ENCODE results near the gene CD99L2.

The CD99L2 gene

DNA sequence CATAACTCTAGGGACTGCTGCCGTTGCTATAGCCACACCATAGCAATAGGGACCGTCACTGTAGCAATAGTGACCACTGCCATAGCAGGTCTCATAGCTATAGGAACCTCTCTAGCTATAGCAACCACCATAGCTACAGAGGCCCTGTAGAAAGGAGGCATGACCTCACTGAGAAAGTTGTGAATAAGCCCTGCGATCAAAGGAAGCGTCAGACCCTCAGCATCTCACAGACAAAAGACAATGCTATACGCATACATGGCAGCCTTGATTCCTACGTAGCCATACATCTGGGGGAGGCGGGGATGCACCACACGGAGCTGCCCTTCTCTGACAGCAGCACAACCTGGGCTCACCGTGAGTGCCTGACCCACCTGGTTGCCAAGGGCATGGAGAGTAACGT, 116.8 kb downstream of the CD99L2 start:
- no peak for DNase-seq (ENCODE audit: low read depth)

DNA sequence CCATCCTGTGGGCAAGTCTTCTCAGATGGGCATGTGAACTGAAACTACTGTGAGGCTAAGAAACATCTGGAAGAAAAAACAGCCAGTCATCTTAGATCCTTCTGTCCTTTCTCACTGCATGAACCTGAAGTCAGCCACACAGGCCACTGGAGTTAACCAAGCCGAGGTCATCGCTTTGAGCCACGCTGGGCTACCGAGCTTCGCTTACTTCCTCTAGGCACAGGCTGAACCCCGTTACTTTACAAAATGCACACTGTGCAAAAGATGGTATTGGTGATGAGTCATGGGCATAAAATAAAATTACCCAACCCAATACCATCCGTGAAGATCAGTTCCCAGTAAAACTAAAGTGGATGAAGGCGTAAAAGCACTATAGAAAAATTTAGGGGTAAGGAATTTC, 119.1 kb downstream of the CD99L2 start:
- no peak for DNase-seq (ENCODE audit: low read depth)

DNA sequence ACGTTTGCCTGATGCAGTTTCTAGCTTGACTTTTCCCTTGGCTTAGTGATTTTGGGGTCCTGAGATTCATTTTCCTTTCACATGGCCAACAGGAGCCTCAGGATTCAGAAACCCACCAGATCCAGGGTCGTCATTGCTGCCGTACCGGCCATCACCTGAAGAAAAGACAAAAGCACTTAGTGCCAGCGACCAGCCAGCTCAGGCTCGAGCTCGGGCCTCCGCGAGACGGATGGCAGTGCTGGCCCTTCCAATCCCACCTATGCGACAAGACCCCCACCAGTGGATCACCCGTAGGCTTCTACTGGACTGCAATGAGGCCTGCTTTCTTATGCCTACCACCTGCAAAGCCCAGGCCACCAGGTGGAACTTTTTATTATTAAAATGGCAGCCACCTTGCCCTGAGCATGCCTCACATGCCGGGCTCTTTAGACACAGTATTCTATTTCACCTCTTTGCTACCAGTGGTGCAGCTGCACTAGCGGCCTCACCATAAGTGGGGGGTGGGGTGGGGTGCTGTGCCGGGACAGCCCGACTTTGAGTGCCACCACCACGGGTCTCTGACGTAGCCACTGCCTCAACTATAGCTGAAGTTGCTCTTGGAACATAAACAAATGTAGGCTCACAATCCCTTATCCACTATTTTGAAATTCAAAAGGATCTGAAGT, 121.0 kb downstream of the CD99L2 start:
- DNase-seq (ENCODE audit: low read depth) = no peak

DNA sequence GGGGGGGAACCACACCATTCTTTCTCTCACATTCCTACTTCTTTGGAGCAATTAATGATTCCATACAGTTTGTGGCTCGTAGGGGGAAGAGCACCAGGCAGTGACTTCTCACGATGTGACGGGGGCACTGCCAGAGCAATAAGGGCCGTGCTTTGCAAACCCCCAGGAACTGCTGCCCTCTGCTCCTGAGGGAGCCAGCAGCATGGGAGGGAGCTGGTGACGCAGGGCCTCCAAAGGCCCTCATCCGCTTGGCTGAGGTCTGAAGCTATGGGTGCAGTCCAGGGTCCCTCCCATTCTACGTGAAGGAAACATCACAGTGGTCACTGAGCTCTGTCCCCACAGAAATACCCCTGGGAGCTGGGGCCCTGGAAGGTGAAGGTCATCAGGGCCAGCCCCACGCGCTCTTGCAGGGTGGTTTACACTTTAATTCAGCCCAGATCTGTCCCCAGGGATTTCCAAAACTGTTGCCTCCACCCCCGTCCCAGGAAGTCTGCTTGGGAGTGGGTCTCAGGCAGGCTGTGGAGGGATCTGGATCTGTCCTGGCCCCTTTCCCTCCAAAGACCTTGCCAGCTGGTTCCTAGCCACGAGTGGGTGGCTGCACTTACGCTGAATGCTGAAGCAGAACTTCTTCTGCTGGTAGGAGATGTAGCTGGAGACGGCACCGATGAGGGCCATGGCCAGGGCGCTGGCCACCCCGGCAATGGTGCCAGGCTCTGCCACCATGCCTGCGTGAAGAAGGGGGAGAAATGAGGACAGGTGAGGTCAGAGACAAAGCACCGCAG, 122.7 kb downstream of the CD99L2 start:
- no peak for DNase-seq (ENCODE audit: low read depth)

DNA sequence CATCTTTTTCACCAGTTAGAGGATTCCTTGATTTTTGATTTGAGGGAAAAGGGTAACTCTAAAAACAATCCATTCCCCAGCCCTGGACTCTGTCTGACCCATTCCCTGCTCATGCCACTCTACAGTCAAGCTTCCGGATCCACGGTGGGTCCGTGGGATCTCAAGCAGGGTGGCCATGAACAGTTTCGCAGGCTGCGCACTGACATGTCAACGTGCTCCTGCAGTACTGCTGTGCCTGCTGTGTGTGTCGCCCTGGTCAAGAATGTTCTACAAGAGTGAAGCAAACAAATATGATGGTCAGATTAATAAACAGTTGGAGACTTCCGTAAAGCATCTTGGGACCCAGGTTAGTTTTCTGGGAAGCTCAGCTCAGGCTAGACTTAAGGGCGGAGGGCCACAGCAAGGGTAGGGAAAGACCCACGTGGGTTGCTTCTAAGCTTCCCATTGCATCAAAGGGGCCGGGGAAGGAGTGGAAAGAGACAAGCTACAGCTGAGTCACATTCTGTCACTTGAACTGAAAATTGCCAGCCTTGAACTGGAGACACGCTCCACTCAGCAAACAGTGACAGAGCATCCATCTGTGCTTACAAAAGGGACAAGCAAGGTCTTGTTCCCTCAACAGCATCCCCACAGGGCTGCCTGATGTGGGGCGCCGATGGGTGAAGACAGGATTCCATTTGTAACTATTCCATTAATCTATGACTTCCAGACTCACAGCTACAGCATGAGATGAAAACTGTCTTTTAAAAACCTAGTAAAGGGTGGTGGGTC, 123.5 kb downstream of the CD99L2 start:
- DNase-seq (ENCODE audit: low read depth) = no peak

DNA sequence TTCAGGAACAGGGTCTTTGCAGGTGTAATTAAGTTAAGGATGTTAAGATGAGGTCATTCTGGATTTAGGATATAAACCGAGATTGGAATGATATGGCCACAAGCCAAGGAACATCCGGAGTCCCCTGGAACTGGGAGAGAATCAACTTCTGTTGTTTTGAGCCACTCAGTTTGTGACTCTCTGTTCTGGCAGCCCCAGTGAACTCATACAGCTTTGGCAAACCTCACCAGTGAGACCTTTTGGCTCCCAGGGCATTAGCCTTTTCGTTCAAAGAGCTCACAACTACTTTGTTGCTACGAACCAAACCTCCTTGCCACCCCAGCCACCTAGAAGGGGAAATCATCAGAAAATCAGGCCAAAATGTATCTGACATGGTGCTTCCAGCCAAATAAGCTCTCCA, 124.8 kb downstream of the CD99L2 start:
- DNase-seq (ENCODE audit: low read depth) = no peak

DNA sequence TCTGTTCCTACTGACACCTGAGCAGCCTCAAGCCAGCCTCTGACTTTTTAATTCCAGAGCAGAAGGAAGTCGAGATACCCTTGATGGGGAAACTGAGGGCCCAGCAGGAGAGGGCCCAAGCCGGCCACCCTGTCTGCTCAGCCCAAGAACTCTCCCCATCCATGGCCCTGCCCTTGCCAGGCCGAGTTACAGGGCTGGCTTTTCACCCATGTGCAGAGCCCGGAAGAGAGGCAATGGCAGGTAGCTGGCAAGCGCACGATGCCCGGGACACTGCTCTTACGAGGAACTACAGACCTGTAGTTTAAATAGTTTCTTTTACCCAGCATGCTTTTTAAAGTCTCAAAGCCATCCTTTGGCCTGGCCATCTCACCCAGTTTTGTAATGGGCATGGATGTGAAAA, 125.4 kb downstream of the CD99L2 start:
- no peak for DNase-seq (ENCODE audit: low read depth)

DNA sequence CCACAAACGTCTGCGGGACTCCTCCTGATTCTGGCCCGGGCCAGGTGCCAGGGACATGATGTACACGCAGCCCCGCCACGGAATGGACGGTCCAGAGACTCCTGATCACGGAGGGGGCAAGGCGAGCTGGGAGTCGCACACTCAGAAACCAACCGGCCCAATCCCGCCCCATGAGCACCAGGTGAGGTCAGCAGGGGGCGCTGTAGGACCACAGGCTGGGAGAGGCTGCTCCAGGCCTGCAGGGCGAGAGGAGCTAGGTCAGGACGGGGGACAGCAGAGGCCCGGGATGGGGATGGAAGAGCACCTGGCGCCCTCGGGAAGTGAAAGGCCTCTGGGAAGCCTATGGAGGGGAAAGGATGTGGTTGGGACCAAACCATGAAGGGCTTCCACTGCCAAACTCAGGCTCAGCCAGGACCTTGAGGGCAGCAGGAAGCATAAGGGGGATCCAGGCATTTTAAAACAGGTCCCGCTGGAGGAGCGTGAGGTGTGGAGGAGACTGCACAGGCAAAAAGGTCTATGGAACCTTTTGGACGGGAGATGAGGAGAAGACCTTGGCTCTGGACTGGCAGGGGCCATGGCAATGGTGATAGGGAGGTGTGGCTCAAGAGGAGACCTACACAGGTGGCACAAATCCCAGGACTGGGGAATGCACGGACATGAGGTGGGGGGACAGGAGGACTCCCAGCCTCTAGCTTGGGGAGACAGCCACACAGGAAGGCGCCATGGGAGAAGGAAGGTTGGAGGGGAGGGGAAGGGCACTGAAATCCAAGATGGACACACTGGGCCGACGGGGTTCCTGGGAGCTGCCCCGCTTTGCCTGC, 126.1 kb downstream of the CD99L2 start:
- peak; percentile 67 for DNase-seq (ENCODE audit: low read depth)

DNA sequence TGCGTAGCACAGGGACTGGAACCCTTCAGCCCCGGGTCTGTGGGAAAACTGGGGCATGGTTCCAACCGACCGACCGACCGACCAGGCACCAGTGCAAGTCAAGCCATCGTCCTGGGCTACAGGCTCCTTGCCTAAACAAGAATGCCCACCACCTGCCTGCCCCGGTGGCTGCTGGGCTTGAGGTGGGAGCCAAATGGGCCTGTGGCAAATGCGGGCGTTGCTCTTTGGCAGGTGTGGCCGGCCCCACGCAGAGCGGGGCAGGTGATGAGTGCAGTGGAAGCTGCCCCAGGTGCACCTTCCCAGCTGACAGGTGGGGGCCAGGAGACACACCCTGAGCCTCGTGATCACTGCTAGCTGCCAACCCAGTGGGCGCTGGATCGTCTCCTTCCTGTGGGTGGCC, 127.4 kb downstream of the CD99L2 start:
- DNase-seq (ENCODE audit: low read depth) = no peak

DNA sequence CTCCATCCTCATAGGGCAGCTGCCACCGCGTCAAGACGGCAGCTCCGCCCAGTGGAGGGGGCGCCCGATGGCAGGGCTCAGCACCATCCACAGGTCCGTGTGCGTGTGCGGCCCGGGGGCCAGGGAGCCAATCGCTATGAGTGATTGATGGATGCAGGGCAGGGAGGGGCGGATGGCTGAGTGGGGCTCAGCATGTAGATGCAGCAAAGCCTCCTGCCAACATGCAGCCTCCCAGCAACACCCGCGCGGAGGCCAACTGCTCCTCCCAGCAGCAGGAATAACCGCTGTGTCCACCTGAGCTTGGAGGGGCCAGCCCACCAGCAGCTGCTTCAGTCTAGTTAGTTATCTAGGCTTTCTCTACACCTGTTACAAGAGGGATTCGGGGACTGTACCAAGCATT, 127.8 kb downstream of the CD99L2 start:
- no peak for DNase-seq (ENCODE audit: low read depth)

DNA sequence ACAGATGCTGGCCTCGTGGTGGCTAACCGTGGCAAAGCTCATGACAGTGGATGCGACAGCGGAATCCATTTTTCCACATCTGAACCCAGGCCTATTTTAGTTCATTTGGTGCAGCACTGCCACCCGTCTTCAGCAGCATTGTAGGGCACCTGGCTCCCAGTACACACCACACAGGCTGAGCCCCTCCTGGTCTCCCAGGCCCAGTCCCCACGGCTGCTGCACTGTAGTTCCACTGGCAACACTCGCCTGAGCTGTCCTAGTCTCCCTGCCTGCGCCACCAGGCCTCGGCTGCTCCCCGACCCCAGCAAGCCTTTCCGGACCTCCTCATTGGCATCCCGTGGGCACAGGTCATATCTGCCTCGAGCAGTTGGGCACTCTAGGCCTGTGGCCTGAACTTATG, 129.1 kb downstream of the CD99L2 start:
- no peak for DNase-seq (ENCODE audit: low read depth)

DNA sequence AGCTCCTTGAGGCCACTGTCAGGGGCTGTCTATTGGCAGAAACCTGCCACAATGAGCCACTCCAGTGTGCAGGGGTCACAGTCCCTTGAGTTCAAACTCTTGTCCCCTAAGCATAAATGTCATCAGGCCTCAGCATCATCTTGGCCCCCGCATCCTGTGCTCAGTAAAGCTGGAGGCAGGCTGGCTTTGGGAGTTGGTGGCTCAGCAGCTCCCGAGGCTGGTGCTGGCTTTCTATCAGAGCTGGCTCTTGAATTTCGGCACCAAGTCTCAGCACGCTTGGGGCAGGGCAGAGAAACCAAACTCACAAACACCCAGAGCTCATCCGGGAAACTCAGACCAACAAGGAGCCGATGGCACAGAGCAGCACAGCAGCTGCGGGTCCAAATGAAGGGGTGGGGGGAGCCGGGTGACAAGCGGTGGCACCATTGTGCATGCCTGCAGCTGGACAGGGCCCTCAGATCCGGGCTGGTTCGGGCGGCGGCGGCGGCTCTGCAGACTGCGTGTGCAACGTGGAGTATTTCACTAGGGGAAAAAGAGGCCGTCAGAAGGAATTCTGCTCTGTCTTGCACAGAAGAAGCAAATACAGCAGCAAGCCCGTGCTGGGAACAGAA, 129.8 kb downstream of the CD99L2 start:
- DNase-seq (ENCODE audit: low read depth) = no peak

DNA sequence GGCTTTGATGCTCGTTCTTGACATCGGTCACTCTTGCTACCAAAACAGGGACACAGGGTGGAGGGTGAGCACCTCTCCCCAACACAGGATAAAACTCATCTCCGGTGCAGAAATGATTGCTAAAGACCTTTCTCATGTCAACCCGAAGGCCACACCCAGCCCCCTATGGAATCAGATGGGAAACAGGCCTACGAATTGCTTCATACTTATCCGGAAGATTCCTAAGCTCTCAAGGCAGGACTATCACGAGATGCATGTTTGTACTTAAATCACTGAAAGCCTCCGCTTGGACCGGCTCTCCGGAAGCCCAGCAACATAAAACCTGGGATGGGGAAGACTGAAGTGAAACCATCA, 130.4 kb downstream of the CD99L2 start:
- DNase-seq (ENCODE audit: low read depth) = no peak

DNA sequence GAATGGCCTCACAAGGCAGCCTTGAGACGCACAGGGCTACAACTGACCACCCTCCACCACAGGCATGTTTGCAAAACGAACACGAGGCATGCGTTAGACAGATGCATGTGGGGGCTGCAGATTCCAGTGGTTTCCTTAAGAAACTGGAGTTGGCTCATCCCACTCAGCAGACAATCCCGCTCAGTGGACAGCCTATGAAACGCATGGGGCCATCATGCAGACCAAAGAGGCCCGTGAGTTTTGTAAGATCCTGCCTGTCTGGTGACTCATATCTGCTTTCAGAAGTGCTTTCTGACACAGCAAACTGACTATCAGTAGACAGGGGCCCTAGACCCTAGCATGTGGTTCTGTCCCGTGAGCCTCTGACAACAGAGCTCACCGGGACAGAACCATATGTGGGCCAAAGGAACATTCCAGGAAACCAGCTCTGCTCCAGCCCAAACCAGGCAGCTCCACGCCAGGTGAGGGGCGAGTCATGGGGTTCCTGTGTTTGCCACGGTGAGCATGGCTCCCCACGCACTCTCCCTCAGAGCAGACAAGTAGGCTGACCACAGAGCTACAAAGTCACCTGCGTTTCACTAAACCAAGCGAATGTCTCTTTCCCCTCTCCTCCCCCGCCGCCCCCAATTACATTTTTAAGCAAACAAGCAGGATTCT, 130.9 kb downstream of the CD99L2 start:
- peak; percentile 4 for DNase-seq (ENCODE audit: low read depth)

DNA sequence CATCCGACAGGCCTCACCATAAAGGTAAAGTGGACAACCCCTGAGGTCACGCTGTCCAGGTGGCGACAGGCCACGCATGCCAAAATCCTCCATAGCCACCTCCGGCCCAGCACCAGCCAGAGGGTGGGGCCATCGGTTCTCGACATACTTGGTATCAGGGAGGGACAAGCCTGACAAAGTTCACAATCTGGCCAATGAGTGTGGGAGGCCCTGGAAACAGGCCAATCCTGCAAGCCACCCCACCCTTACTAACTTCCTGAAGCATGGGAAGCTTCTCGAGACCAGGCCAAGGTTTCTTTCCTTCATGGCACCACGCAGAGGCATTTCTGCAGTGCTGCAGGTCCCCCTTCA, 131.4 kb downstream of the CD99L2 start:
- DNase-seq (ENCODE audit: low read depth) = no peak

DNA sequence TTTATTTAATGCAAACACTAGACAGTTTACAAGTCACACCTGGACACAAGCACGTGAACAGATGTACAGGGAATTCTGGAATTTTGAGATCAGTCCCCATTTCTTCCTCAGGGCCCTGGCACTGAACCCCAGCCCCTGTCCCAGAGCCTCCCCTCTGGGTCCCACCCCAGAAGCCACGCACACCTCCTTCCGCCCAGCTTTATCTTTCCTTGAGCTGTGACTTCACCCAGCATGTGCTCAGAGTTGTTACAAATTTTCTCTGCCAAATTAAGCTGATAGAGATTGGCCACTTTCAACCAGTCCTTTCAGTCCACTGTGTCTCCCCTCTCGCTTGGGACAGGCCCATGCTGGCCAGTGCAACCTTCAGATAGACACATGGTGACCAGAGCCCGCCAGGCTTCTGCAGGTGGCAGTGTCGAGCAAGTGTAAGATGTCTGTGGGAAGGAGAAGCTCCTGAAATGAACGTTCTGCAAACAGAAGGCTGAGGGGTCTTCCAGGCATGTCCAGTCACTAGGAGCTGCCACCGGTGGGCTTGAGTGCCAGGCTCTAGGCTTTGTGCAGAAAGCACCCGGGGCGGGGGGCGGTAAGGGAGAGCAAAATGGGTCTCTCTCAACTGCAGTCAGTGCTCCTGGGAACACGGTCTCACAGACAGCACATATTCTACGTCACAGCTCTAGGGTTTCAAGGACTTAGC, 132.0 kb downstream of the CD99L2 start:
- DNase-seq (ENCODE audit: low read depth) = no peak

DNA sequence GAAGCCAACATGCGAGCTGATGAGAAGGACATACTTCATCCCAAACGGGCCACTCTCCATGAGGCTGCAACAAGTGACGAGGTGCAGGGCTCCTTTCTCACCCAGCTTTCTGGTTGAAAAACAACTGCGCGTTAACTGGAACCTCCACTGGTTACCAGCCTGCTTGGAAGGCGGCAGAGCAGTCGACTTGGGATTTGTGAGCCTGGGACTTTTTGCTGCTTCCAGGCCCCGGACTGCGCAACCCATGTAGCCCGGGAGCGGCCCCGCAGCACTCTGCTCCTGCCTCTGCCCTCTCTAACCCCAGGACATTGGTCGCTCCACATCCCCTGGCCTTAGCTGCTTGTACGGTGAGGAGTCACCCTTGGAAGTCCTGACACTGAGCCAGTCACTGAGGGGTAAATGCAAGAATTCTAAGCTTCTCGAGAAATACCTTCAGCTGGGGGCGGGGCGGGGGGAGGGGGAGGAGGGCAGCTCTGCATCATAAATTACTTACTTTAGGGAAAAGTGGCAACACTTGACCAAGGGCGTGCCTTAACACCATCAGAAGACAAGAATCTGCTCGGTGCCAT, 132.6 kb downstream of the CD99L2 start:
- DNase-seq (ENCODE audit: low read depth) = no peak

DNA sequence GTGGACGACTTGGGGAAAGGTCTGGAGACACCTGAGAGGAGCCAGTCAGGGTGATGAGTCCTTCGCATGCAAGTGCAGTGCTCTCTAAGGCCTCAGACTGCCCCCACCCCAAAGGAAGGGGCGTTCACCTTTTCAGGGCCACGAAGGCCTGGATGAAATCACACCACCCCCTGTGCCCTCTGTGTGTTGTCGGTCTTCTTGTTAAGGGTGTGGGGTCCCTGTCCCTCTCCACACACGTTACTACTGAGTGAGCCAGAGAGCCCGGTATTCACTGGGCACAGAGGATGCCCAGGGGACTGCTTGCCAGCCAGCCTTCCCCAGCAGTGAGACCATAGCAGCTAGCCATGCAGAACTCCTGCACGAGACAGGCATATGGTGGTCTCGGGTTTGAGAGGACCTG, 133.2 kb downstream of the CD99L2 start:
- no peak for DNase-seq (ENCODE audit: low read depth)

DNA sequence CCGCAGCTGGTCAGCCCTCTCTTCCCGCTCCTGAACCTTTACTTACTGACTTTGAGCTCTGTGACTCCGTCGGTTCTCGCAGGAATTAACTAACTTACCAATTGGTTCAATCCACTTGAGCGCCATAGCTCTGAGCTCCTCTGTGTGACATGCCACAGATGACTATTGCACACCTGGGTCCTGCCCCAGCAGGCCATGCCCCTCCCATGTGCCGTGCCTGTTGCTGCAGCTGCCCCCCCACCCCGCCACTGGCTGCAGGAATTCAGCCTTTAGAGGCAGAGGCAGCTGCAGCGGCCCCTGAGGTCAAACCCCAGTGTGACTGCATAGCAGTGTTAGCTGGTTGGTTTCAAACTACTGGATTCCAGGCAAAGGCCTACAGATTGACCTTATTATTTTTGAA, 134.7 kb downstream of the CD99L2 start:
- DNase-seq (ENCODE audit: low read depth) = no peak

DNA sequence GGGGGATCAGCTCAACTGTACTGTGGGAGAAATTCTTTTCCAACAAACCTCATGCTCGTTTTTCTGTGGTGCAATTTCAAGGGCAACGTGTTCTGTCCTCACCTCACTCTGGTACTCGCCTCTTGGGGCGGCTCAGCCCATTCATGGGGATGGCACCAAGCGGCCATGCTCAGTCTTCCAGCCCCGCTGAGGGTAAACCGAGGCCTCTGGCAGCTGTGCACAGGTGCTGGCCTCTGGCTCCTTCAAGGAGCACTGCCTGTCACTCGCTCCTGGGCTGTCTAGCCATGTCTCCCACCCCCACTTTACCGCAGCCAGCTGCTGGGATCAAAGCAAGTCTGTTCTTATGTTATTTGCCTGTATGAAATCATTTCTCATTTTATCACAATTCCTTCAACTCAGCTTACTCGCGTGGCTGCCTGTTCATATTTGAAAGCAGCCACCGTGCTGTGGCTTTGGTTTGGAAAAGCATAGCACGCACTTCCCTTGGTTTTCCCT, 135.1 kb downstream of the CD99L2 start:
- no peak for DNase-seq (ENCODE audit: low read depth)

Measured in activated T-cell treated with anti-CD3 and anti-CD28 coated beads for 48 hours (primary cell).